Measurements from ENCODE around the gene USH2A.

- TF ChIP-seq, protein P1, sequence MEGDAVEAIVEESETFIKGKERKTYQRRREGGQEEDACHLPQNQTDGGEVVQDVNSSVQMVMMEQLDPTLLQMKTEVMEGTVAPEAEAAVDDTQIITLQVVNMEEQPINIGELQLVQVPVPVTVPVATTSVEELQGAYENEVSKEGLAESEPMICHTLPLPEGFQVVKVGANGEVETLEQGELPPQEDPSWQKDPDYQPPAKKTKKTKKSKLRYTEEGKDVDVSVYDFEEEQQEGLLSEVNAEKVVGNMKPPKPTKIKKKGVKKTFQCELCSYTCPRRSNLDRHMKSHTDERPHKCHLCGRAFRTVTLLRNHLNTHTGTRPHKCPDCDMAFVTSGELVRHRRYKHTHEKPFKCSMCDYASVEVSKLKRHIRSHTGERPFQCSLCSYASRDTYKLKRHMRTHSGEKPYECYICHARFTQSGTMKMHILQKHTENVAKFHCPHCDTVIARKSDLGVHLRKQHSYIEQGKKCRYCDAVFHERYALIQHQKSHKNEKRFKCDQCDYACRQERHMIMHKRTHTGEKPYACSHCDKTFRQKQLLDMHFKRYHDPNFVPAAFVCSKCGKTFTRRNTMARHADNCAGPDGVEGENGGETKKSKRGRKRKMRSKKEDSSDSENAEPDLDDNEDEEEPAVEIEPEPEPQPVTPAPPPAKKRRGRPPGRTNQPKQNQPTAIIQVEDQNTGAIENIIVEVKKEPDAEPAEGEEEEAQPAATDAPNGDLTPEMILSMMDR (IDR thresholded peaks at IDR 0.05) = no peak
- TF ChIP-seq POLR2A (IDR thresholded peaks at IDR 0.05) = no peak
These were observed 237.1 kb downstream of the USH2A start for GRCh38 chr1:216186141-216186540.
